ENCODE measurements around the gene LRBA.

The LRBA gene

DNA sequence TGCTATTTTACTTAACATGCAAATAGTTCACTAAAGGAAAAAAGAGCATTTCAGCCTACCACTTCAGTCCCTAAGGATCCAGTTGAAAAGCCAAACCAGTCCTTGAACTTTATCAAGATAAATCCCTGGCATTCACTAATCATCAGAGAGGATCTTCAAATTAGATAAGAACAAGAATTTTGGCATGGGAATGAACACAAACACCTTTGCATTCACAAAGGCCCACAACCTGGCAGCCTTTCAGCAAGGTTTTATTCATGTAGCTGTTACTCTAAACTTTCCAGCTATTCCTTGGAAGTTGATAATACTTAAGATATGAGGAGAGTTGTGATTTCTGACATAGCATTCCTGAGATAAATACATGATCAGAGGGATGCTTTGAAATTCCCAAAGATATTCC lies 193.4 kb downstream of the LRBA start:
- Mint-ChIP-seq H3K4me1 (ENCODE audit: low read depth) (peaks cover 5% of the 10 kb centered on the region), H3K27ac (no peak overlapping the region), H3K4me3 (no peak overlapping the region), H3K9me3 (no peaks in the 10 kb centered on the region), H3K36me3 (ENCODE audit: low read depth) (peaks cover 12% of the 10 kb centered on the region), H3K27me3 (ENCODE audit: low read depth) (no peaks in the 10 kb centered on the region)

DNA sequence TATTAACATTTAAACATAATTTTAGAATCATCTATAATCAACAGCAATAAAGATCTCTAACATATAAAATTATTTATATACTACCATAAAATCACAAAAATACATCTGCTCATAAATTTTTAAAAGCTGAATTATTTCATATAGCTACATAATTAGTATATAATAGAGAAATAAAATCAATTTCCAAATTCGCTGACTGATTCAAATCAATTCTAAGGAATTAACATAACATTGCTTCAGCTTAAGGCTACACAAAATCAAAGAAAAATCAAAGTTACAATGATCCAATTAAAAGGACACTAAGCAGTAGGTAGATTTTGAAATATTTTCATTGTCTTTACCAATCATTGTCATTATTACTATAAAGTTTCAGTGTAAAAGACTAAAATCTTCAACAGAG lies 194.7 kb downstream of the LRBA start:
- H3K4me1 Mint-ChIP-seq (ENCODE audit: low read depth), result peaks cover 5% of the 10 kb centered on the region
- no peaks in the 10 kb centered on the region for H3K9me3 Mint-ChIP-seq
- H3K27ac Mint-ChIP-seq, result no peak overlapping the region
- peaks cover 15% of the 10 kb centered on the region for H3K36me3 Mint-ChIP-seq (ENCODE audit: low read depth)
- H3K27me3 Mint-ChIP-seq (ENCODE audit: low read depth), result no peaks in the 10 kb centered on the region
- no peak overlapping the region for H3K4me3 Mint-ChIP-seq

DNA sequence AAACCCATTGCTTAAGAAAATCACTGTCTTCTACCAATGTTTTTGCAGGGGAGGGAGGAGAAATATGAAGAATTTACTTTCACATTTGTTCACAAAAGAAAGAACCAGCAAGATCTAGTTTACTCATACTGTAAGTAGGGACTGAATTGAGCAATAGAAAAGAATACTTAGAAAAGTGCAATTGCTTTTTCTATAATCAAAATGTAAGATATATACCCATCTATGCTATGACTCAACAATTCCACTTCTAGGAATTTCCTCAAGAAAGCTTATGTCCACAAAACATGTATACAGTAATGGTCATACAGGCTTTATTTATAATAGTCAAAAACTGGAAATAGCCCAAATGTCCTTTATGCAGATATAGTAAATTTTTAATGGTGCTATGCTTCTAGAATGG lies 196.4 kb downstream of the LRBA start:
- H3K9me3 Mint-ChIP-seq, result no peaks in the 10 kb centered on the region
- no peaks in the 10 kb centered on the region for H3K27me3 Mint-ChIP-seq (ENCODE audit: low read depth)
- no peak overlapping the region for H3K4me3 Mint-ChIP-seq
- no peak overlapping the region for H3K27ac Mint-ChIP-seq
- peaks cover 5% of the 10 kb centered on the region for H3K4me1 Mint-ChIP-seq (ENCODE audit: low read depth)
- H3K36me3 Mint-ChIP-seq (ENCODE audit: low read depth), result peaks cover 10% of the 10 kb centered on the region

DNA sequence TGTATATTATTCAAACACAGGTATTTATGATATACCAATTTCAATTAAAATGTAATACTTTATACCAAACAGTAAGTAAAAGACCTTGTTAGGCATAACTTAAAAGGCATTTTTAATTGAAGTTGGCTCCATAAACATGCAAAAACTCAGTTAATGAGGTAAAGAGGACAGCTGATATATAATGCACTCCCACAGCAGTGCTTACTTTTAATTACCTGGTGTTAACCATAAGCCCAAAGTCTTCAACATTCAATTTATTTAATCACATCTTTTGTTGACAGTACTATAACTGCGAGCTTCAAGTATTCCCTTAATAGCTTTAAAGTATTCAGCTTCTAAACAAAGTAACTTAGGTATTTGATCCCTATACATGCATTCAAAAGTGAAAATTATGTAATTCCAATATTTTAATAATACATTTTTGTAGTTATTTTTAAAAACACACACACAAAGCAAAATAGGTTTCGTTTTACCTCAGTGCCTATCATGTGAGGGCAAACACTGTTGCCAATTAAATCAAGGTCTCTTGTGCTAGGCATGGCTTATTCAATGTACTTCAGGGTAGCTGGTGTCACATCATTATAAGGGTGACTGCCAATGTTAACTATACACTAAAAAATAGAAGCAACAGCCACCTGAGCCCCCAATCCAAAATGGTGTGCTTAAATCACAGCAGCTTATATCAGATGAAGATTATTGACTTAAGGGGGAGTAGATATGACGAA lies 197.1 kb downstream of the LRBA start:
- Mint-ChIP-seq H3K4me1 (ENCODE audit: low read depth) (peaks cover 5% of the 10 kb centered on the region), H3K27me3 (ENCODE audit: low read depth) (no peaks in the 10 kb centered on the region), H3K36me3 (ENCODE audit: low read depth) (peaks cover 10% of the 10 kb centered on the region), H3K9me3 (no peaks in the 10 kb centered on the region), H3K27ac (no peak overlapping the region), H3K4me3 (no peak overlapping the region)

DNA sequence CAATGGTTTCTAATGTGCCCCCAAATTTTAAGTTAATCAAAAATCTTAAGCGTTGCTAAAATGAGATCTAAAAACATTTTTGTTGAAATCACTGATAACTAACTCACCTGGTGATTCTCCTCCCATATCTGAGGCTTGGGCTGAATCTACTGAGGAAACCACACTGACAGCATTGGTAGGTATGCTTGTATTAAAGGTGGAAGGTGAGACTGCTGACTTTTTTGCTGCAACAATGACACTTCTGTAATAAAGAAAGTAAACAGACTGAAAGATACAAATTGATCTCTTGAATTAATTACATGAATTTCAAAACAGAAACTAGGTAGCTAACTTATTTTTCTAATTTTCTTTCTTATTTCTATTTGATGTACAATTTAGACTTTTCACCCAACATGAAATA lies 198.1 kb downstream of the LRBA start:
- Mint-ChIP-seq H3K27me3 (ENCODE audit: low read depth) (no peaks in the 10 kb centered on the region), H3K27ac (no peak overlapping the region), H3K9me3 (no peaks in the 10 kb centered on the region), H3K4me3 (no peak overlapping the region), H3K4me1 (ENCODE audit: low read depth) (peaks cover 5% of the 10 kb centered on the region), H3K36me3 (ENCODE audit: low read depth) (peaks cover 10% of the 10 kb centered on the region)

DNA sequence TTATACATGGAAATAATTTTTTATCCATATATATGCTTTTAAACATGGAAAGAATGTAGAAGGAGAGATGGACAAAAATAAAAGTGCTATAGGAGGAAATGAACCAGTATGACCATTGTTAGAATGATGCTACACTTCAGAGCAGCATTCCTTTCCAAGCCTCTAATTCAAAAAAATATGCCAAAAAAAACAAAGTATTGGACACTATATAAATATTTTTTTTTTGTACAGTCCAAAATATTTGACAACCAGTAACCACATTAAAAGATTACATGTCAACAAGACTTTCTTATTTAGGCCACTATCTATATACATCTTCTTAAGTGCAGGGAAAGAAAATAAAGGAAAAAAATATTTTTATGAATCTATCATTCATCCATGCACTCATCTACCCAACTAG lies 198.6 kb downstream of the LRBA start:
- Mint-ChIP-seq H3K9me3 (no peaks in the 10 kb centered on the region), H3K4me1 (ENCODE audit: low read depth) (peaks cover 5% of the 10 kb centered on the region), H3K27ac (no peak overlapping the region), H3K36me3 (ENCODE audit: low read depth) (peaks cover 10% of the 10 kb centered on the region), H3K27me3 (ENCODE audit: low read depth) (no peaks in the 10 kb centered on the region), H3K4me3 (no peak overlapping the region)

DNA sequence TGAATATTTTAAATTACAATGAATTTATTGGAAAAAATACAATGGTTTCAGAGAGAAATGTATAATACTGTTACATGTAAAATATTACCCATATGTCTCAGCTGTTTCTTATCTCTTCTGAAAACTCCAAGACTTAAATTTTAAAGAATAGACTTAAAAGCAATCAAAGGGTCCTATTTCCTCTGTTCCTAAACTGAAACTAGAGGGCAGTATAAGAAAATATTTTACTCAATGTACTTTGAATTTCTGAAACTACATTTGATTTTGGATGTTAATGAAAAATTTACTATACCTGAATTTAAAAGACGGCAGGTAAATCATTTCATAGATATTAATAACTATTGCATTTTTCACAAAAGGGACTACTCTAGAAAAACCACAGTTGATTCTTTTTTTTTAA lies 200.2 kb downstream of the LRBA start:
- peaks cover 12% of the 10 kb centered on the region for H3K36me3 Mint-ChIP-seq (ENCODE audit: low read depth)

DNA sequence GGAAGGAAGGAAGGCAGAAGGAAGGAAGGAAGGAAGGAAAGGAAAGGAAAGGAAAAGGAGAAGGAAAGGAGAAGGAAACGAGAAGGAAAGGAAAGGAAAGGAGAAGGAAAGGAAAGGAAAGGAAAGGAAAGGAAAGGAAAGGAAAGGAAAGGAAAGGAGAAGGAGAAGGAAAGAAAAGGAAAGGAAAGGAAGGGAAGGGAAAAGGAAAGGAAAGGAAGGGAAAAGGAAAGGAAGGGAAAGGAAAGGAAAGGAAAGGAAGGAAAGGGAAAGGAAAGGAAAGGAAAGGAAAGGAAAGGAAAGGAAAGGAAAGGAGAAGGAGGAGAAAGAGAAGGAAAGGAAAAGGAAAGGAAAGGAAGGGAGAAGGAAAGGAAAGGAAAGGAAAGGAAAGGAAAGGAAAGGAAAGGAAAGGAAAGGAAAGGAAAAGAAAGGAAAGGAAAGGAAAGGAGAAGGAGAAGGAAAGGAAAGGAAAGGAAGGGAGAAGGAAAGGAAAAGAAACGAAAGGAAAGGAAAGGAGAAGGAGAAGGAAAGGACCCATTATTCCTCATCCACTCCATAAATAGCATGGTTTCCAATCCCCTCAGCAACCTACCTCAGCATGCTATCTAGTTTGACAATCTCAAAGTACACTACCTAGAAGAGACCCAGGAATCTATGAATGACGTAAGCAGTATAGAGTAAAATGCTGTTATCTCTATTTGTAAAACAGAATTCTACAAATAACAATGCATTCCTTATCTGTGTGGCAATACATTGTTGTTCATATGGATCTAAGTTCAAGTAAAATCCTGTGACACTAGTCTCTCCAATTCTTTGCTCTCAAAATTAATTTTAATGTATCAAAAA lies 209.7 kb downstream of the LRBA start:
- no peaks in the 10 kb centered on the region for H3K27me3 Mint-ChIP-seq (ENCODE audit: low read depth)
- H3K4me1 Mint-ChIP-seq (ENCODE audit: low read depth), result no peaks in the 10 kb centered on the region
- H3K36me3 Mint-ChIP-seq (ENCODE audit: low read depth), result peaks cover 4% of the 10 kb centered on the region
- no peak overlapping the region for H3K4me3 Mint-ChIP-seq
- no peaks in the 10 kb centered on the region for H3K9me3 Mint-ChIP-seq
- no peak overlapping the region for H3K27ac Mint-ChIP-seq

More for the DNA sequence above, 200.2 kb downstream of the LRBA start:
- Mint-ChIP-seq H3K4me3 (no peak overlapping the region), H3K27ac (no peak overlapping the region), H3K4me1 (ENCODE audit: low read depth) (peaks cover 5% of the 10 kb centered on the region), H3K9me3 (no peaks in the 10 kb centered on the region), H3K27me3 (ENCODE audit: low read depth) (no peaks in the 10 kb centered on the region)

DNA sequence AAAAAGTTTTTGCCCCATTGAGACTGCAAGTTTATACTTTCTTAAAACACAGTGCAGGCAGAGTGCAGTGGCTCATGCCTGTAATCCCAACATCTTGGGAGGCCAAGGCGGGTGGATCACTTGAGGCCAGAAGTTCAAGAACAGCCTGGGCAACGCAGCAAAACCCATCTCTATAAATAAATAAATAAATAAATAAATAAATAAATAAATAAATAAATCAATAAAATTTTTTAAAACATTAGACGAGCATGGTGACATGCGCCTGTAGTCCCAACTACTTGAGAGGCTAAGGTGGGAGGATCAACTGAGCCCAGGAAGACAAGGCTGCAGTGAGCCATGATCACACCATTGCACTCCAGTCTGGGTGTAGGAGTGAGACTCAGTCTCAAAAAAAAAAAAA lies 213.3 kb downstream of the LRBA start:
- H3K27ac Mint-ChIP-seq, result no peak overlapping the region
- H3K36me3 Mint-ChIP-seq (ENCODE audit: low read depth), result peaks cover 2% of the 10 kb centered on the region
- no peaks in the 10 kb centered on the region for H3K4me1 Mint-ChIP-seq (ENCODE audit: low read depth)
- no peak overlapping the region for H3K4me3 Mint-ChIP-seq
- H3K9me3 Mint-ChIP-seq, result no peaks in the 10 kb centered on the region
- H3K27me3 Mint-ChIP-seq (ENCODE audit: low read depth), result no peaks in the 10 kb centered on the region

DNA sequence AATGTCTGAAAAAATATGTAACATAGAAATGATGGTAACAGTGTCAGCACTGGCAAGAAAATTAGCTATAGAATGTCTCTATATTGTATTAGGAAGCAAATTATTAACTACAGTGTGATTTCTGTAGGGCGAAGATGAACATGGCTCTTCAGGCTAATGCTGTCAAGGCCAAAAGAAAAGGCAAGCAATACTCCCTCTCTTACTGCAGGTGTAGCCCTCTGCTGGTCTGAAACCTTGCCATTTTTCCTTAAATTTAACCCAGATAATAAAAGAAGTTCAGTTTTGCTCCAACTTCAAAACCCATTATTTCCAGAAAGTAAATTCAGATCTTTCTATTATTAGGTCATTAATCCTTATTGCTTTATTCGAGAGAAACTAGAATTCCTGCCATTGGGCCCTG lies 215.9 kb downstream of the LRBA start:
- Mint-ChIP-seq H3K4me1 (ENCODE audit: low read depth) (no peaks in the 10 kb centered on the region), H3K27me3 (ENCODE audit: low read depth) (no peaks in the 10 kb centered on the region), H3K4me3 (no peak overlapping the region), H3K9me3 (no peaks in the 10 kb centered on the region), H3K36me3 (ENCODE audit: low read depth) (no peaks in the 10 kb centered on the region), H3K27ac (no peak overlapping the region)

DNA sequence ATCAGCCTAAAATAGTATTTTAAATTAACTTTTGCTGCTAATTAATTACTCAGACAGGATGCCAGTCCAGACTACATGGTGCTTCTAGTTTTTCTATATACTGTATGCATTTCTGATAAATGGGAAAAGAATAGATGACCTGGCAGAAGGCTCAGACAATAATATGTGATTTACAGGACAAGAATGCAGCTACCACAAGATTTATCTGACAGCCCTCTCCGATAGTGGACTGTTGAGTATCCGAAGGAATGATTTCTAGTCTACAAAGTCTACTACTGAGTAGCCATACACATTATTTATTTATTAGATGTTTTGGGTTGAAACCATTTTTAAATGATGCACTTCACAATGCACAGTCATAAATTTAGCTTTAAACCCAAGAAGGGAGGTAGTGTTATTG lies 220.4 kb downstream of the LRBA start:
- no peaks in the 10 kb centered on the region for H3K27me3 Mint-ChIP-seq (ENCODE audit: low read depth)
- no peak overlapping the region for H3K27ac Mint-ChIP-seq
- H3K36me3 Mint-ChIP-seq (ENCODE audit: low read depth), result no peaks in the 10 kb centered on the region
- H3K4me1 Mint-ChIP-seq (ENCODE audit: low read depth), result peaks cover 1% of the 10 kb centered on the region
- no peaks in the 10 kb centered on the region for H3K9me3 Mint-ChIP-seq
- H3K4me3 Mint-ChIP-seq, result no peak overlapping the region

DNA sequence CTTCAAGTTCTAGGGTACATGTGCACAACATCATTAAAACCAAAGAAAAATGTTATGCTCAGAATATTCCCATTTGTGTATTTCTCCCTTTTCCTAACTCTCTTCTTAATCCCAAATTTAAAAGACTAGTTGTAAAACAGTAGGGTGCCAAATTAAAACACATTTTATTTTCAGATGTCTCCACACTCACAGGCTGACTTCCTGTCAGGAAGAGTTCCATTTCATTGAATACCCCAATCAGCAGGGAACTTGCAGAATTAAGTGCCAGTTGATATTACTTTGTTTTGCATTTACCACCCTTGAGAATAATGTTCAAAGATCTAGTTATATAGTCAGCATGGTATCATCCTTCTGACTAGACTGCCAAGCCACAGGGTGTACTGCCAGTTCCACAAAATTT lies 225.2 kb downstream of the LRBA start:
- Mint-ChIP-seq H3K4me3 (no peak overlapping the region), H3K36me3 (ENCODE audit: low read depth) (no peaks in the 10 kb centered on the region), H3K27me3 (ENCODE audit: low read depth) (no peaks in the 10 kb centered on the region), H3K9me3 (no peaks in the 10 kb centered on the region), H3K4me1 (ENCODE audit: low read depth) (peaks cover 1% of the 10 kb centered on the region), H3K27ac (no peak overlapping the region)

DNA sequence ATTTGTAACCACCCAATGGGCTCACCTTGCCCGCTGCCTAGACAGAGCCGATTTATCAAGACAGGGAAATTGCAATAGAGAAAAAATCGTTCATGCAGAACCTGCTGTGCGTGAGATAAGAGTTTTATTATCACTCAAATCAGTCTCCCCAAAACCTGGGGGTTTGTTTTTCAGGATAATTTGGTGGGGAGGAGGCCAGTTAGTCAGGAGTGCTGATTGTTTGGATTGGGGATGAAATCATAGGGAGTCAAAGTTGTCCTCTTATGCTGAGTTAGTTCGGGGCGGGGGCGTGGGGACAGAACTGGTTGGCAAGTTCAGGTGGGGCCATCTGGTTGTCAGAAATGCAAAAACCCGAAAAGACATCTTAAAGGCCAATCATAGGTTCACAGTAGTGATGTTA lies 230.1 kb downstream of the LRBA start:
- Mint-ChIP-seq H3K27ac (no peak overlapping the region), H3K4me3 (no peak overlapping the region), H3K27me3 (ENCODE audit: low read depth) (no peaks in the 10 kb centered on the region), H3K4me1 (ENCODE audit: low read depth) (peaks cover 1% of the 10 kb centered on the region), H3K36me3 (ENCODE audit: low read depth) (no peaks in the 10 kb centered on the region), H3K9me3 (no peaks in the 10 kb centered on the region)

DNA sequence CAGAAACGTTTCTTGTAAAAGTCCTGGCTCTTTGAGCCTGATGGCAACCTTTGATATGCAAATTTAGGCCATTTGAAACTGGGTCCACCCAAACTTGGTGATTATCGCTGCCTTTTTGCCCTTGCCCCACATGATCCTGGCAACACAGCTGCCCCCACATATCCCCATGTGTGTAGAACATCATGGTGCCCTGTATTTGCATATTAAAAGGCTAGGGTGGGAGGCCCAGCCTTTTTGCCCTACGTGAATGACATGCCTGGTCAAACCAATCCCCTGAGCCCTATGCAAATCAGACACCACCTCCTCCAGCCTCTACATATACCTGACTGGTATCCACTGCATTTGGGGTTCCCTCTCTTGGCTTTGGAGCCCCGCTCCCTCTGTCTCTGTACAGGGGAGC lies 230.8 kb downstream of the LRBA start:
- Mint-ChIP-seq H3K27ac (no peak overlapping the region), H3K36me3 (ENCODE audit: low read depth) (no peaks in the 10 kb centered on the region), H3K4me1 (ENCODE audit: low read depth) (no peaks in the 10 kb centered on the region), H3K27me3 (ENCODE audit: low read depth) (no peaks in the 10 kb centered on the region), H3K4me3 (no peak overlapping the region), H3K9me3 (no peaks in the 10 kb centered on the region)

DNA sequence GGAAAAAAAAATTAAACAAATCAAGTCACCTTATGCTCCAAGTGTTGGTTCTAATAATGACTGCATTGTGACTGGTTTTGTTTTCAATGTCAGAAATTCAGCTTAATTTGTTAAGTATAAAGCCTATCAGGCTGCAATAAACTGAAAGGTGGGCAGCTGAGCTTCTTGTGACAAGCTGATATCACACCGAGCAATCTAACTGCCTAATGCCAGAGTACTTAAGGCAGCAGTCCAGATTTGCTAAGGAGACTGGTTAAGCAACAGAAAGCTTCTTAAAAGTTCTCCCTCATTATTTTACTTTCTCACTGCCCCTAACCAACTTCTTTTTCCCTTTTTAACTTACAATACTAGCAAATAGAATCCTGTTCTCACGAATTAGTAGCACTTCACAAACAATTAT lies 232.2 kb downstream of the LRBA start:
- H3K9me3 Mint-ChIP-seq, result no peaks in the 10 kb centered on the region
- no peaks in the 10 kb centered on the region for H3K4me1 Mint-ChIP-seq (ENCODE audit: low read depth)
- H3K27me3 Mint-ChIP-seq (ENCODE audit: low read depth), result no peaks in the 10 kb centered on the region
- H3K36me3 Mint-ChIP-seq (ENCODE audit: low read depth), result no peaks in the 10 kb centered on the region
- H3K27ac Mint-ChIP-seq, result no peak overlapping the region
- H3K4me3 Mint-ChIP-seq, result no peak overlapping the region

Data from T-helper 1 cell treated with Interleukin-12 subunit alpha and Interleukin-12 subunit beta and Interleukin-4 antibody, amounts not matched to agents 30 μg/mL and 1 μg/mL, for 36 hours (primary cell).